Hematopoietic multipotent progenitor cell treated with erythropoietin and hydrocortisone succinate and interleukin-3 and kit ligand, for 4 days (in vitro differentiated cells): ENCODE measurements around the gene CSHL1.
"Not testable (repeated sequence)": the region's sequence is repeated elsewhere in the genome, so short reads cannot be mapped to it uniquely, and the experiment has no call there.

Experiments
- DNase-seq: peaks from one replicate; pipeline ENCODE4 v3.0.0-alpha.2; 2015

CSHL1 gene

DNA sequence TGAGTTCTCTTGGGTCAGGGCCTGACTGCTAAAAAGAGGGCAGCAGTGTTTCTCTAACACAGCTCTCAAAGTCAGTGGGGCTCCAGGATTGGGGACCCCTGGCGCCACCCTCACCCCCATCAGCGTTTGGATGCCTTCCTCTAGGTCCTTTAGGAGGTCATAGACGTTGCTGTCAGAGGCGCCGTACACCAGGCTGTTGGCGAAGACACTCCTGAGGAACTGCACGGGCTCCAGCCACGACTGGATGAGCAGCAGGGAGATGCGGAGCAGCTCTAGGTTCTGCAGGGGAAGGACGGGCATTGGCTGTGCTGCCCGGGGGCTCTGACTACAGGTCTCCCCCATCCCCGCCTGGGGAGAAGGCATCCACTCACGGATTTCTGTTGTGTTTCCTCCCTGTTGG, 6.6 kb upstream of the CSHL1 start:
- DNase-seq = no peak

- not testable (repeated sequence) for DNase-seq
Measured at GRCh38 chr17:63917206-63917605, 6.1 kb upstream of the CSHL1 start.

- no peak for DNase-seq
Measured at GRCh38 chr17:63916566-63917185, 5.6 kb upstream of the CSHL1 start.

- not testable (repeated sequence) for DNase-seq
Measured at GRCh38 chr17:63915753-63916152, 4.7 kb upstream of the CSHL1 start.

DNA sequence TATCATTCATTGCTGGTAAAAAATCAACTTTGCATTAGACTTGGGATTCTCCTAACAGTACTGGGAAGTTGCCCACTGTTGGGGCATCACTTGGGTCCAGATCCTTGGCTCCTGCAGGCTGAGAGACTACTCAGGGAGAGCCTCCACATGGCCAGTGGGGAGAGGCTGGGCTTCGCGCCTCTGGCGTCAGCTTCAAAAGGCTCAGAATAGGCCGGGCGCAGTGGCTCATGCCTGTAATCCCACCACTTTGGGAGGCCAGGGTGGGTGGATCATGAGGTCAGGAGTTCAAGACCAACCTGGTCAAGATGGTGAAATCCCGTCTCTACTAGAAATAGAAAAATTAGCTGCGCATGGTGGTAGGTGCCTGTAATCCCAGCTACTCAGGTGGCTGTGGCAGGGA, 3.4 kb upstream of the CSHL1 start:
- no peak for DNase-seq

DNA sequence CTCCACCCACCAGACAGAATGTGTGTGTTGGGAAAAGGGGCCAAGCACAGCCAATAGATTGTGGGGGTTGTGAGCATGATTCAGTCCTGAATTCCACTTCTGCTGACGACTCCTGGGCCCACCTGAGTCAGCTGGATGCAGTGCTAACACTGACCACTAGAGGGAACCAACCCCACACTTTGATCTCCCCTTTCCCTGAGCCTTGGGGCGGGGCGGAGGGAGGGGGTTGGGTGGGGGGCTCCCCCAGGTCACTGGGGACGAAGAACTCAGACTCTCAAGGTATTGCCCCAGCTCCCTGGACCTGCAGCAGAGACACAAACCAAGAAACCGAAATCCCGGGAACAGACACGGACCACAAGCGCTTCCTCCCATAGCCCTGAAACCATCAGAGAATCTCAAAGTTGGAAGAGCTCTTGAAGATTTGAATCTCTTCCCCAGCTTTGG, 621 bp upstream of the CSHL1 start:
- DNase-seq = peak; percentile 61

- DNase-seq = no peak
Measured at GRCh38 chr17:63910096-63910495, 962 bp downstream of the CSHL1 start.

DNA sequence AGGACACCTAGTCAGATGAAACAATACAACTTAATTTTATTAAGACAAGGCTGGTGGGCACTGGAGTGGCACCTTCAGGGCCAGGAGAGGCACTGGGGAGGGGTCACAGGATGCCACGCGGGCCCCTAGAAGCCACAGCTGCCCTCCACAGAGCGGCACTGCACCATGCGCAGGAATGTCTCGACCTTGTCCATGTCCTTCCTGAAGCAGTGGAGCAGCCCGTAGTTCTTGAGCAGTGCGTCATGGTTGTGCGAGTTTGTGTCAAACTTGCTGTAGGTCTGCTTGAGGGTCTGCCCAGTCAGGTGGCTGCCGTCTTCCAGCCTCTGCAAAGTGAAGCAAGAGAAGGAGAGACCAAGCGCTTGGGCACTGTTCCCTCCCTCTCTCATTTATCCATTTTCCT, 1.5 kb downstream of the CSHL1 start:
- DNase-seq = not testable (repeated sequence)

GRCh38 chr17:63907161-63907778, 3.8 kb downstream of the CSHL1 start:
- peak; percentile 66 for DNase-seq

DNA sequence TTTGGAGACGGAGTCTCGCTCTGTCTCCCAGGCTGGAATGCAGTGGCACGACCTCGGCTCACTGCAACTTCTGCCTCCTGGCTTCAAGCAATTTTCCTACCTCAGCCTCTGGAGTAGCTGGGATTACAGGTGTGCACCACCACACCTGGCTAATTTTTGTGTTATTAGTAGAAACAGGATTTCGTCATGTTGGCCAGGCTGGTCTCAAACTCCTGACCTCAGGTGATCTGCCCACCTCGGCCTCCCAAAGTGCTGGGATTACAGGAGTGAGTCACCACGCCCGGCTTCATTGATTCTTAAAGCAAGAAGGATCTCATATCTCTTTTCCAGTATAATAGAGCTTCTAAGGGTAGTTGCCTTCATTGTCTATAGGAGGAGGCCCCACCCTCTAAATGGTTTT, 6.3 kb downstream of the CSHL1 start:
- DNase-seq = not testable (repeated sequence)

DNA sequence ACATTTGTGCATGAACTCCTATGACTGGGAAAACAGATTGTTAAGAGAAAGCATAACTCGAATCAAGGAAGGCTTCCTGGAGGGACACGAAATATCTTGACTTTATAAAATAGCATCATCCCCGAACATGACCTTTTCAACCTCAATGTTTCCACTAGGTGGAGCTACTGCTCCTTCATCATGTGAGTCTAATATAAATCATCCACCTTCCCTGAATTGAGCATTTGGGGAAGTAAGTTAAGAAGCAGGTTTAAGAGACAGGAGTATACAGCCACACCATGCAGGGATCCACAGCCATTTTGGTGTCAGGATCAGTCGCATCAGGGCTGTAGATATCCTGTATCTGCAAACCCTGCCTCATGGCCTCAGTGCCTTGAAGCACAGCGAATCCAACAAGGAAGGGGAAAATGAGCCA, 7.3 kb downstream of the CSHL1 start:
- peak; percentile 47 for DNase-seq

DNA sequence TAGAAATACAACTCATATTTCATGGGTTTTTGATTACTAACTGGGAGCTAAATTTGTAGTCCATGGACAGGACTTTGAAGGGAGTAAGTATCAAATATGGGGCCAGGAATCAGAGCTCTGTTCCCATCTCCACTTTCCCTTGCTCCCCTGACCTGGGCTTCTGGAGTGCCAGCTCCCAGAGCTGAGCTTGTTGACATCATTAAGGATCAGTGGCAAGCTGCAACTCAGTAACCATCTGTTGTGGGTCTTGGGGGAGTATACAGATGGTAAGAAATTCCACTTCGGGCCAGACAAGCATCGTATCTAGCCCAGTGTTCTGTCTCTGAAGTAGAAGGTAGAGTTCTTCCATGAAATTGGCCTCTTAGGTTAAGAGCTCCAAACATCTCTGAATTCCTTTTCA, 9.1 kb downstream of the CSHL1 start:
- DNase-seq = not testable (repeated sequence)

- not testable (repeated sequence) for DNase-seq
Measured at GRCh38 chr17:63898899-63899798, 11.9 kb downstream of the CSHL1 start.

- not testable (repeated sequence) for DNase-seq
Measured at GRCh38 chr17:63896524-63897354, 14.3 kb downstream of the CSHL1 start, which contains the start of gene CSH1. Gene CSH1, minus strand, starts transcription at chr17:63896574. Its CDS starts 63 bp downstream, at chr17:63896511.

GRCh38 chr17:63894821-63895220, 16.2 kb downstream of the CSHL1 start:
- not testable (repeated sequence) for DNase-seq

GRCh38 chr17:63894021-63894420, 17.0 kb downstream of the CSHL1 start:
- not testable (repeated sequence) for DNase-seq

DNA sequence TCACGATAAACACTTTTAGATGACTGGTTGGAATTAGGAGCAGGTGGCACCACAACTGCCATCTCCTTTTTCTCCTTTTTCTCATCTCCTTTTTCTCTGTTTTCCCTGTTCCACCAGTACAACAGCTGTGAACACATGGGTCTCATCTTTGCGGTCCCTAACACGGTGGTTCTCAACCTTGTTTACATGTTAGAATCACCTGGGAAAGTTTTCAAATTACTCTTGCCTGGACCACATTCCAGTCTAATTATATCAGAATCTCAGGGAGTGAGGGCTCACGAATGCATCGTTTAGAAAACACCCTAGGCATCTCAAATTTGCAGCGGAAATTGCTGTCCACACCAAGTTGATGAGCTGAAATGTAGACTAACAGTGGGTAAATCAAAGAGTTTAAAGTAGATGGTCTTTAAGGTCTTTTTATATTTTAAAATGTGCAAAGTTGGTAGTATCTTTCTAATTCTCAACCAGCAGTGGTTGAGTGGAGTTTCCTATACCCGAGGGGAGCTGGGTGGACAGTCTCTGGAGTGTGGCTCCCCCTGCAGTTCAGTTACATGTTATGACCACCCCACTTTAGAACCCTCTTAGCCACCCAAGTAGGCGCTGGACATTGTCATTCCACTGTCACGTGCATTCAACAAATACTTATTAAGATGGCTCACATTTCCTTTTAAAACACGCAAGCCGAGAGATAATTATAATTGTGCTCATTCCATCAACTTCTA, 18.6 kb downstream of the CSHL1 start:
- not testable (repeated sequence) for DNase-seq

DNA sequence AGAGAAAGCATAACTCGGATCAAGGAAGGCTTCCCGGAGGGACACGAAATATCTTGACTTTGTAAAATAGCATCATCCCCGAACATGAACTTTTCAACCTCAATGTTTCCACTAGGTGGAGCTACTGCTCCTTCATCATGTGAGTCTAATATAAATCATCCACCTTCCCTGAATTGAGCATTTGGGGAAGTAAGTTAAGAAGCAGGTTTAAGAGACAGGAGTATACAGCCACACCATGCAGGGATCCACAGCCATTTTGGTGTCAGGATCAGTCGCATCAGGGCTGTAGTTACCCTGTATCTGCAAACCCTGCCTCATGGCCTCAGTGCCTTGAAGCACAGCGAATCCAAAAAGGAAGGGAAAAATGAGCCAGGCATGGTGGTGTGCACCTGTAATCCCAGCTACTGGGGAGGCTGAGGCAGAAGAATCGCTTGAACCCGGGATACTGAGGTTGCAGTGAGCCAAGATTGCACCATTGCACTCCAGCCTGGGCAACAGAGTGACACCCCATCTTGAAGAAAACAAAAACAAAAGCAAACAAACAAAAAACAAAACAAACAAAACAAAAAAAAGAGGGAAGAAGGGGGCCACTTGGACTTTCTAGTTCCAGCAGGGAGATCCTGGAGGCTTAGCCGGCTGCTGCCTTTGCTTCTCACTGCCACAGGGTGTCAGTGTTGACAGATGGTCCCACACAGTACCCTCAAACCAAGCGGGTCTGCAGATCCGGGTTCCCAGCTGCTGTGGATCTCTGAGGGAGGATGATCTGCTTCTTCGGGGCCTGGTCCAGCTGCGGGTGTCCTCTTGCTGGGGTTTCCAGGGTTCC, 21.8 kb downstream of the CSHL1 start:
- DNase-seq = peak; percentile 57

- not testable (repeated sequence) for DNase-seq
Measured at GRCh38 chr17:63885119-63885518, 25.9 kb downstream of the CSHL1 start.

- not testable (repeated sequence) for DNase-seq
Measured at GRCh38 chr17:63882626-63883126, 28.4 kb downstream of the CSHL1 start.
